BJ (cell line): Measurements from ENCODE around the gene XKR7. TPM values are rescaled to one million over a fixed set of nuclear protein-coding genes. Genes with fewer than 3 reads are reported as not detected.
"Not testable (repeated sequence)": the region's sequence is repeated elsewhere in the genome, so short reads cannot be mapped to it uniquely, and the experiment has no call there.

Source experiments
- CTCF ChIA-PET: fragments of 350-600 bp; formaldehyde crosslinking; extraction: SDS; loops from one replicate; lab custom pipeline; 2021; ENCODE audit warnings: antibody characterized with exemption, inconsistent platforms; lab: Yijun Ruan, JAX
- POLR2A ChIA-PET: fragments of 300-600 bp; sonication (Branson Sonifier 250); formaldehyde crosslinking; extraction: SDS; loops from one replicate; lab custom pipeline; 2021; ENCODE audit warnings: antibody characterized with exemption; lab: Charles Lee
- DNase-seq: peaks from one replicate; pipeline ENCODE4 v3.0.0-alpha.2; 2011; ENCODE audit warnings: low read depth
- H3K27me3 ChIP-seq: 2 replicates; pipeline ENCODE4 v1.6.0; 2011; ENCODE audit warnings: low read length; ENCODE audit not compliant: control insufficient read depth, insufficient read depth
- H3K36me3 ChIP-seq: 2 replicates; pipeline ENCODE4 v1.5.1; 2011; ENCODE audit warnings: low read length; ENCODE audit not compliant: control insufficient read depth, insufficient read depth
- H3K4me3 ChIP-seq: 2 replicates; pipeline ENCODE4 v1.5.1; 2011; ENCODE audit warnings: low read depth, mild to moderate bottlenecking, control low read depth, low read length
- CTCF ChIP-seq: IDR thresholded peaks from 2 replicates; pipeline ENCODE4 v1.5.1; 2011; ENCODE audit warnings: low read depth, mild to moderate bottlenecking, control low read depth, inconsistent platforms, low read length, moderate library complexity; ENCODE audit not compliant: insufficient read depth
- polyA plus RNA-seq: library from polyadenylated mRNA; depleted of rRNA; stranded (reverse); fragments of >200 nt; gene quantifications from 2 replicates; pipeline ENCODE4 v1.2.3, GENCODE V29; 2011

XKR7 gene
- polyA plus RNA-seq, 1 experiment = 0.01 TPM

- DNase-seq = no peak
- Histone ChIP-seq H3K27me3 (peaks cover 6% of the 10 kb centered on the region), H3K4me3 (no peak overlapping the region), H3K36me3 (no peaks in the 10 kb centered on the region)
- POLR2A ChIA-PET = no interaction called here
- no peak for TF ChIP-seq CTCF
- CTCF ChIA-PET = interaction anchor here (1.6 kb wide), 1 partner anchor 74 kb away, joined by 4 read pairs; no protein-coding TSS in a partner anchor
Measured at GRCh38 chr20:31926493-31926892, 41.5 kb upstream of the XKR7 start.

GRCh38 chr20:31927627-31928159 is 40.3 kb upstream of the XKR7 start:
- no peak for TF ChIP-seq CTCF
- ChIA-PET POLR2A (no interaction called here), CTCF (interaction anchor here (1.5 to 1.6 kb wide), 2 partner anchors 9 to 75 kb away, joined by 4 read pairs; no protein-coding TSS in a partner anchor)
- no peaks in the 10 kb centered on the region for H3K36me3 ChIP-seq
- no peak for DNase-seq
- H3K4me3 ChIP-seq = no peak overlapping the region
- H3K27me3 ChIP-seq = peaks cover 6% of the 10 kb centered on the region

- POLR2A ChIA-PET, H3K4me3 ChIP-seq, DNase-seq, H3K36me3 ChIP-seq, H3K27me3 ChIP-seq: not testable (repeated sequence)
- CTCF ChIA-PET = interaction anchor here (2.0 kb wide), 1 partner anchor 22 kb away, joined by 4 read pairs; the partner anchor contains the start of gene PDRG1
Measured at GRCh38 chr20:31929631-31930030, 38.3 kb upstream of the XKR7 start.

GRCh38 chr20:31930779-31931178 is 37.2 kb upstream of the XKR7 start:
- no peak for TF ChIP-seq CTCF
- no peaks in the 10 kb centered on the region for H3K36me3 ChIP-seq
- no peak for DNase-seq
- ChIA-PET CTCF (interaction anchor here (2.0 kb wide), 1 partner anchor 21 kb away, joined by 4 read pairs; the partner anchor contains the start of gene PDRG1), POLR2A (no interaction called here)
- H3K4me3 ChIP-seq = no peak overlapping the region
- peaks cover 2% of the 10 kb centered on the region; the same call in 1 of the 2 replicates for H3K27me3 ChIP-seq

- Histone ChIP-seq H3K27me3 (no peaks in the 10 kb centered on the region; the same call in 1 of the 2 replicates), H3K36me3 (no peaks in the 10 kb centered on the region), H3K4me3 (no peak overlapping the region)
- CTCF ChIA-PET = no interaction called here
- no peak for TF ChIP-seq CTCF
- POLR2A ChIA-PET = no interaction called here
- no peak for DNase-seq
Measured at GRCh38 chr20:31933698-31934097, 34.3 kb upstream of the XKR7 start.

- H3K36me3 ChIP-seq = no peaks in the 10 kb centered on the region
- ChIA-PET POLR2A (no interaction called here), CTCF (no interaction called here)
- no peak for TF ChIP-seq CTCF
- no peak for DNase-seq
- H3K27me3 ChIP-seq = no peaks in the 10 kb centered on the region; the same call in 1 of the 2 replicates
- H3K4me3 ChIP-seq = no peak overlapping the region
Measured at GRCh38 chr20:31934491-31934890, 33.5 kb upstream of the XKR7 start.
